ENCODE measurements around the gene P2RX2. TPM values are rescaled to one million over a fixed set of nuclear protein-coding genes. Genes with fewer than 3 reads are reported as not detected.

P2RX2 gene
- total RNA-seq, 5 donors from 2014 or later (not counting 1 experiment from before 2014, with no cell fraction given), result not detected

- no peak for ATAC-seq (replicated peaks in 1 of 4)
- Mint-ChIP-seq H3K36me3 (peaks cover 21% of the 10 kb centered on the region), H3K4me1 (peaks cover 0 to 7% (median 0%) of the 10 kb centered on the region in 3 donors), H3K4me3 (no peak overlapping the region), H3K27me3 (peaks cover 0 to 4% of the 10 kb centered on the region in 2 donors), H3K27ac (no peak overlapping the region), H3K9me3 (no peaks in the 10 kb centered on the region)
- ChIA-PET CTCF (no interaction called here), POLR2A (interaction anchor here in 1 of 2 donors (0.5 kb wide), 1 partner anchor 83 kb away, joined by 3 read pairs; no protein-coding TSS in a partner anchor)
- H3K4me1 ChIP-seq (ENCODE audit: control insufficient read depth in 1 of 2, extremely low read depth in 1 of 2, insufficient read depth in 2 of 2, low read length in 2 of 2), result no peaks in the 10 kb centered on the region
- H3K36me3 ChIP-seq (ENCODE audit: control insufficient read depth in 2 of 2, extremely low read depth in 1 of 2, insufficient read depth in 1 of 2, low read length in 1 of 2), result peaks cover 10 to 14% of the 10 kb centered on the region in 2 donors
- H3K27me3 ChIP-seq (replicated peaks in 1 of 2; ENCODE audit: control insufficient read depth in 2 of 2, extremely low read depth in 1 of 2, insufficient read depth in 2 of 2, low read length in 1 of 2), result peaks cover 0 to 3% of the 10 kb centered on the region in 2 experiments
- no peak for DNase-seq
- H3K4me3 ChIP-seq (ENCODE audit: control insufficient read depth in 1 of 2, extremely low read depth in 1 of 2, low read length in 1 of 2), result no peak overlapping the region
- no peaks in the 10 kb centered on the region for H3K9me3 ChIP-seq
- H3K27ac ChIP-seq (ENCODE audit: low read length), result no peak overlapping the region
- WGBS (ENCODE audit: insufficient coverage), result 96% methylated on average over 19 of the region's 24 CpGs
Observed at GRCh38 chr12:132625731-132626430, 7.3 kb downstream of the P2RX2 start.

DNA sequence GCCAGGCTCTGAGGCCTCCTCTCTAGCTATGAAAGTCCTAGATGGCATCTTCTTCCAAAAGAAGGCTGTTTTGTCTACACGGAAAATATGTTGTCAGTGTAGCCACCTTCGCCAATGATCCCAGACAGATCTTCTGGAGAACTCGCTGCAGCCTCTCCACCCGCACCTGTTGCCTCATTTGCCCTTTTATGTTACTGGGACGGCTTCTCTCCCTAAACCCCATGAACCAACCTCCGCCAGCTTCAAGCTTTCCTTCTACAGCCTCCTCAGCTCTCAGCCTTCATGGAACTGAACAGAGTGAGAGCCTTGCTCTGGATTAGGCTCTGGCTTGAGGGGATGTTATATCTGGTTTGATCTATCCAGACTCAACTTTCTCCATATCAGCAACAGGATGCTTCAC is 10.8 kb downstream of the P2RX2 start:
- no peaks in the 10 kb centered on the region for H3K9me3 Mint-ChIP-seq
- ChIA-PET POLR2A (no interaction called here), CTCF (no interaction called here)
- Histone ChIP-seq H3K9me3 (no peaks in the 10 kb centered on the region), H3K27ac (ENCODE audit: low read length) (no peak overlapping the region), H3K36me3 (ENCODE audit: control insufficient read depth in 2 of 2, extremely low read depth in 1 of 2, insufficient read depth in 1 of 2, low read length in 1 of 2) (peaks cover 19 to 35% of the 10 kb centered on the region in 2 donors), H3K27me3 (replicated peaks in 1 of 2; ENCODE audit: control insufficient read depth in 2 of 2, extremely low read depth in 1 of 2, insufficient read depth in 2 of 2, low read length in 1 of 2) (no peaks in the 10 kb centered on the region), H3K4me3 (ENCODE audit: control insufficient read depth in 1 of 2, extremely low read depth in 1 of 2, low read length in 1 of 2) (no peak overlapping the region), H3K4me1 (ENCODE audit: control insufficient read depth in 1 of 2, extremely low read depth in 1 of 2, insufficient read depth in 2 of 2, low read length in 2 of 2) (no peaks in the 10 kb centered on the region)
- DNase-seq, result no peak
- no peak for ATAC-seq (replicated peaks in 1 of 4)
- no peak overlapping the region for H3K4me3 Mint-ChIP-seq
- H3K4me1 Mint-ChIP-seq, result no peaks in the 10 kb centered on the region
- H3K27me3 Mint-ChIP-seq, result no peaks in the 10 kb centered on the region
- WGBS (ENCODE audit: insufficient coverage), result 96% methylated on average over 5 of the region's 6 CpGs
- H3K27ac Mint-ChIP-seq, result no peak overlapping the region
- peaks cover 43% of the 10 kb centered on the region for H3K36me3 Mint-ChIP-seq

DNA sequence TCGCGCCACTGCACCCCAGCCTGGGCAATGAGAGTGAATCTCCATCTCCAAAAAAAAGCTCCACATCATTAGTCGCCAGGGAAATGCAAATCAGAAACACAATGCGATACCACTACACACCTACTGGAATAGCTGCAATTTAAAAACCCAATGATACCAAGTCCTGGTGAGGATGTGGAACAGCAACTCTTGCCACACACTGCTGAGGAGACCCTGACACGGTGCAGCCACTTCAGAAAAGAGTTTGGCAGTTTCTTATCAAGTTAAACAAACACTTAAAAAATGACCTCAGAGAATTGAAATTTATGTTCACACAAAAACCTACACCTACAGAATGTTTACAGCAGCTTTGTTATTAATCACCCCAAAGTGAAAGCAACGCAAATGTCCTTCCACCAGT is 12.1 kb downstream of the P2RX2 start:
- no peaks in the 10 kb centered on the region for H3K4me1 ChIP-seq (ENCODE audit: control insufficient read depth in 1 of 2, extremely low read depth in 1 of 2, insufficient read depth in 2 of 2, low read length in 2 of 2)
- no peak overlapping the region for H3K4me3 ChIP-seq (ENCODE audit: control insufficient read depth in 1 of 2, extremely low read depth in 1 of 2, low read length in 1 of 2)
- 98% methylated on average over 5 of the region's 6 CpGs for WGBS (ENCODE audit: insufficient coverage)
- Mint-ChIP-seq H3K27me3 (no peaks in the 10 kb centered on the region), H3K36me3 (peaks cover 52% of the 10 kb centered on the region), H3K4me1 (no peaks in the 10 kb centered on the region), H3K9me3 (no peaks in the 10 kb centered on the region), H3K27ac (no peak overlapping the region), H3K4me3 (no peak overlapping the region)
- H3K36me3 ChIP-seq (ENCODE audit: control insufficient read depth in 2 of 2, extremely low read depth in 1 of 2, insufficient read depth in 1 of 2, low read length in 1 of 2), result peaks cover 16 to 40% of the 10 kb centered on the region in 2 donors
- ChIA-PET POLR2A (no interaction called here), CTCF (no interaction called here)
- no peak overlapping the region for H3K27ac ChIP-seq (ENCODE audit: low read length)
- no peaks in the 10 kb centered on the region for H3K9me3 ChIP-seq
- ATAC-seq (replicated peaks in 1 of 4), result no peak
- no peak for DNase-seq
- no peaks in the 10 kb centered on the region for H3K27me3 ChIP-seq (replicated peaks in 1 of 2; ENCODE audit: control insufficient read depth in 2 of 2, extremely low read depth in 1 of 2, insufficient read depth in 2 of 2, low read length in 1 of 2)

DNA sequence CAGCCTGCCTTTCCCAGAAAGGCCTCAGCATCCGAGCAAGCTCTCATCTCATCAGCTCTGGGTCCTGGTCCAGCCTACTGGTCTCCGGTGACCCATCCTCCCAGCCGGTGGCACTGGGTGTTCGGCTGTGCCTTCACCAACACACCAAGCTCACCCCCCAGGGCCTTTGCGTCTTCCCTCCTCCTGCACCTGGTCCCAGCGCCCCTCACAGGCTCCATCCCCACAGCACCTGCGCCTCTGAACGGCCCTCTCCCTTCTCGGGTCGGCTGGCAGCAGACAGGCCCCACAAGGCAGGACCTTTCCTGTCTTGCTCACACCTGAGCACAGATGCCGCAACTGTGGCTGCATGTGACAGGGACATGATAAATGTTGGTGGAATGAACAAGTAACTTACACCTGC is 13.1 kb downstream of the P2RX2 start:
- H3K4me1 Mint-ChIP-seq, result no peaks in the 10 kb centered on the region
- H3K9me3 ChIP-seq, result no peaks in the 10 kb centered on the region
- CTCF ChIA-PET, result no interaction called here

DNA sequence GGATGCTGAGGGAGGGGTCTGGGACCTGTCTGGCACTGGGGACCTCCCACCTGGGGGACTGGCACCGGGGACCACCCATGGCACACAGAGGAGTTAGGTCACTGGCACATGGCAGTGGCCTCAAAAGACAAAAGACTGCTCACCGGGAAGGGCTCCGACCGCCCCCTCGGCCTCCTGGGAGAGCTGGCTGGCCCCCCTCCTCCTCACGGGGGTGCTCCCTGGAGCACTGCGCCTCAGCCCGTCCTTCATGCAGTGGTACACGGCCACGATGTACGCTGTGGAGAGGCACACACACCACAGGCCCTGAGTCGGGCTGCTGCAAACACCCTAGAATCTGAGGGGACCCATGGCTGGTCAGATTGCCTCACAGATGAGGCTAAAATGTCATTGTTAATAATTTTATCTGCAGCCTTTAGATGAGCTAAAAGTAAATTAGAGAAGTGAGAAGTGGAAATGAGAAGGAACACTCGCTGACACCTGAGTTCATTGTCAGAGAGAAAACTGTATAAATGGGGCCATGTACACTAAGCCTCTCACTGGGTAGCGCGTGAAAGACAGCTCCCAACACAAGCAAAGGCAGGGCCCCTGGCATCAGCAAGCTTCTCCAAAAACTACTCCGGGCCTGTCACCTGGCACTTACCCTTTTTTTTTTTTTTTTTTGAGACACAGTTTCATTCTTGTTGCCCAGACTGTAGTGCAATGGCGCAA is 14.1 kb downstream of the P2RX2 start:
- Histone ChIP-seq H3K36me3 (ENCODE audit: control insufficient read depth in 2 of 2, extremely low read depth in 1 of 2, insufficient read depth in 1 of 2, low read length in 1 of 2) (peaks cover 19 to 59% of the 10 kb centered on the region in 2 donors), H3K27ac (ENCODE audit: low read length) (no peak overlapping the region), H3K9me3 (no peaks in the 10 kb centered on the region), H3K4me1 (ENCODE audit: control insufficient read depth in 1 of 2, extremely low read depth in 1 of 2, insufficient read depth in 2 of 2, low read length in 2 of 2) (no peaks in the 10 kb centered on the region), H3K4me3 (ENCODE audit: control insufficient read depth in 1 of 2, extremely low read depth in 1 of 2, low read length in 1 of 2) (no peak overlapping the region), H3K27me3 (replicated peaks in 1 of 2; ENCODE audit: control insufficient read depth in 2 of 2, extremely low read depth in 1 of 2, insufficient read depth in 2 of 2, low read length in 1 of 2) (no peaks in the 10 kb centered on the region)
- WGBS (ENCODE audit: insufficient coverage), result 84% methylated on average over 14 of the region's 17 CpGs
- no peak overlapping the region for H3K27ac Mint-ChIP-seq
- no peak for DNase-seq
- H3K36me3 Mint-ChIP-seq, result peaks cover 64% of the 10 kb centered on the region
- H3K4me3 Mint-ChIP-seq, result no peak overlapping the region
- H3K9me3 Mint-ChIP-seq, result no peaks in the 10 kb centered on the region
- no peak for ATAC-seq (replicated peaks in 1 of 4)
- peaks cover 0 to 4% (median 0%) of the 10 kb centered on the region in 3 donors for H3K4me1 Mint-ChIP-seq
- POLR2A ChIA-PET, result no interaction called here
- CTCF ChIA-PET, result interaction anchor here in 1 of 2 donors (0.6 kb wide), 1 partner anchor 96 kb away, joined by 5 read pairs; no protein-coding TSS in a partner anchor
- H3K27me3 Mint-ChIP-seq, result no peaks in the 10 kb centered on the region

More for the DNA sequence above, 13.1 kb downstream of the P2RX2 start:
- H3K9me3 Mint-ChIP-seq, result no peaks in the 10 kb centered on the region
- H3K27ac ChIP-seq (ENCODE audit: low read length), result no peak overlapping the region
- H3K36me3 ChIP-seq (ENCODE audit: control insufficient read depth in 2 of 2, extremely low read depth in 1 of 2, insufficient read depth in 1 of 2, low read length in 1 of 2), result peaks cover 19 to 49% of the 10 kb centered on the region in 2 donors
- ATAC-seq (replicated peaks in 1 of 4), result no peak
- no peak overlapping the region for H3K4me3 ChIP-seq (ENCODE audit: control insufficient read depth in 1 of 2, extremely low read depth in 1 of 2, low read length in 1 of 2)
- no peaks in the 10 kb centered on the region for H3K4me1 ChIP-seq (ENCODE audit: control insufficient read depth in 1 of 2, extremely low read depth in 1 of 2, insufficient read depth in 2 of 2, low read length in 2 of 2)
- peaks cover 57% of the 10 kb centered on the region for H3K36me3 Mint-ChIP-seq
- H3K4me3 Mint-ChIP-seq, result no peak overlapping the region
- WGBS (ENCODE audit: insufficient coverage), result 95% methylated on average over 6 of the region's 11 CpGs
- no peak for DNase-seq
- POLR2A ChIA-PET, result no interaction called here
- no peak overlapping the region for H3K27ac Mint-ChIP-seq
- no peaks in the 10 kb centered on the region for H3K27me3 Mint-ChIP-seq
- H3K27me3 ChIP-seq (replicated peaks in 1 of 2; ENCODE audit: control insufficient read depth in 2 of 2, extremely low read depth in 1 of 2, insufficient read depth in 2 of 2, low read length in 1 of 2), result no peaks in the 10 kb centered on the region

DNA sequence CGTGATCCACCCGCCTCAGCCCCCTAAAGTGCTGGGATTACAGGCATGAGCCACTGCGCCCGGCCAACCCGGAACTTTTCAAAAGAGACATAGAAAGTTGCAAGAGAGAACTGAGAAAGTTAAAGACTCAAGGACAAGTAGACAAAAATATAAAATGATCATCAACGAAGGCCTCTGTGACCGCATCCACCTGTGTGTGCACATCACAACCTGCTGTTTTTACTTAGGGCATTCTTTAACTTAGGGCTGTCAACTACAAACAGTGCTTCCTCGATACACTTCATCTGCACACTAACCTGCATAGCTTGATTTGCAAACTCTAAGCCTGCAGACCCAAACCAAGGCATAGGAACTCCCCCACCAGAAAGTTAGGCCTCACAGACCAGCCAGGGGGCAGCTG is 14.8 kb downstream of the P2RX2 start:
- H3K4me3 Mint-ChIP-seq, result no peak overlapping the region
- no peaks in the 10 kb centered on the region for H3K27me3 Mint-ChIP-seq
- peaks cover 70% of the 10 kb centered on the region for H3K36me3 Mint-ChIP-seq
- WGBS (ENCODE audit: insufficient coverage), result 93% methylated on average over 2 of the region's 8 CpGs
- Histone ChIP-seq H3K27ac (ENCODE audit: low read length) (no peak overlapping the region), H3K36me3 (ENCODE audit: control insufficient read depth in 2 of 2, extremely low read depth in 1 of 2, insufficient read depth in 1 of 2, low read length in 1 of 2) (peaks cover 19 to 63% of the 10 kb centered on the region in 2 donors), H3K9me3 (no peaks in the 10 kb centered on the region), H3K27me3 (replicated peaks in 1 of 2; ENCODE audit: control insufficient read depth in 2 of 2, extremely low read depth in 1 of 2, insufficient read depth in 2 of 2, low read length in 1 of 2) (no peaks in the 10 kb centered on the region), H3K4me3 (ENCODE audit: control insufficient read depth in 1 of 2, extremely low read depth in 1 of 2, low read length in 1 of 2) (no peak overlapping the region), H3K4me1 (ENCODE audit: control insufficient read depth in 1 of 2, extremely low read depth in 1 of 2, insufficient read depth in 2 of 2, low read length in 2 of 2) (no peaks in the 10 kb centered on the region)
- ChIA-PET POLR2A (no interaction called here), CTCF (interaction anchor here in 1 of 2 donors (0.5 kb wide), 1 partner anchor 10 kb away, joined by 3 read pairs; no protein-coding TSS in a partner anchor)
- ATAC-seq (replicated peaks in 1 of 4) (no peak), DNase-seq (no peak)
- H3K4me1 Mint-ChIP-seq, result peaks cover 0 to 4% (median 0%) of the 10 kb centered on the region in 3 donors
- H3K9me3 Mint-ChIP-seq, result no peaks in the 10 kb centered on the region
- no peak overlapping the region for H3K27ac Mint-ChIP-seq
